Upper lobe of right lung (tissue), 1 donor: Measurements from ENCODE around the gene GLT6D1. TPM values are rescaled to one million over a fixed set of nuclear protein-coding genes. Genes with fewer than 3 reads are reported as not detected.

Source experiments
- ATAC-seq: fragments of 200-7000 bp; cut with Tn5 transposase; one replicate; pipeline ENCODE4 v1.9.1; 2020; ENCODE audit warnings: mild to moderate bottlenecking, moderate library complexity
- DNase-seq: peaks from one replicate; pipeline ENCODE4 v3.0.0-alpha.2; 2020
- H3K27ac ChIP-seq: fragments of 200-600 bp; one replicate; pipeline ENCODE4 v1.8.0; 2022
- H3K27me3 ChIP-seq: fragments of 200-600 bp; one replicate; pipeline ENCODE4 v1.8.0; 2022; ENCODE audit warnings: mild to moderate bottlenecking
- H3K36me3 ChIP-seq: fragments of 200-600 bp; one replicate; pipeline ENCODE4 v1.8.0; 2022
- H3K4me1 ChIP-seq: fragments of 200-600 bp; one replicate; pipeline ENCODE4 v1.8.0; 2022
- H3K4me3 ChIP-seq: fragments of 200-600 bp; one replicate; pipeline ENCODE4 v1.8.0; 2022; ENCODE audit warnings: mild to moderate bottlenecking
- H3K9me3 ChIP-seq: fragments of 200-600 bp; one replicate; pipeline ENCODE4 v1.8.0; 2022
- intact Hi-C: fragments of 100-400 bp; cut with DNase I; formaldehyde crosslinking; loops from one replicate; pipeline ENCODE4 v1.11.0; 2022
- total RNA-seq: library from RNA; stranded (reverse); fragmentation: NEBNext Ultra II Directional; extraction: Animal tissue kit (Norgen Biotek cat#: 25700); gene quantifications from one replicate; pipeline ENCODE4 v1.2.1, GENCODE V29; 2021
- TF ChIP-seq, protein P1 (sequence below): fragments of 200-600 bp; IDR thresholded peaks from one replicate; pipeline ENCODE4 v1.8.0; 2022; ENCODE audit warnings: antibody characterized with exemption
- donor health status: DM: no; HTN: yes; CAD: no; lungs with severe emphysema.

Gene GLT6D1
- total RNA-seq, 1 donor from 2014 or later = not detected

GRCh38 chr9:135659252-135659651 lies 19.9 kb upstream of the GLT6D1 start:
- Histone ChIP-seq H3K4me3 (no peak overlapping the region), H3K9me3 (no peaks in the 10 kb centered on the region), H3K4me1 (no peaks in the 10 kb centered on the region), H3K27me3 (no peaks in the 10 kb centered on the region), H3K36me3 (no peaks in the 10 kb centered on the region), H3K27ac (no peak overlapping the region)
- intact Hi-C loops = no loop called here
- TF ChIP-seq, protein P1, sequence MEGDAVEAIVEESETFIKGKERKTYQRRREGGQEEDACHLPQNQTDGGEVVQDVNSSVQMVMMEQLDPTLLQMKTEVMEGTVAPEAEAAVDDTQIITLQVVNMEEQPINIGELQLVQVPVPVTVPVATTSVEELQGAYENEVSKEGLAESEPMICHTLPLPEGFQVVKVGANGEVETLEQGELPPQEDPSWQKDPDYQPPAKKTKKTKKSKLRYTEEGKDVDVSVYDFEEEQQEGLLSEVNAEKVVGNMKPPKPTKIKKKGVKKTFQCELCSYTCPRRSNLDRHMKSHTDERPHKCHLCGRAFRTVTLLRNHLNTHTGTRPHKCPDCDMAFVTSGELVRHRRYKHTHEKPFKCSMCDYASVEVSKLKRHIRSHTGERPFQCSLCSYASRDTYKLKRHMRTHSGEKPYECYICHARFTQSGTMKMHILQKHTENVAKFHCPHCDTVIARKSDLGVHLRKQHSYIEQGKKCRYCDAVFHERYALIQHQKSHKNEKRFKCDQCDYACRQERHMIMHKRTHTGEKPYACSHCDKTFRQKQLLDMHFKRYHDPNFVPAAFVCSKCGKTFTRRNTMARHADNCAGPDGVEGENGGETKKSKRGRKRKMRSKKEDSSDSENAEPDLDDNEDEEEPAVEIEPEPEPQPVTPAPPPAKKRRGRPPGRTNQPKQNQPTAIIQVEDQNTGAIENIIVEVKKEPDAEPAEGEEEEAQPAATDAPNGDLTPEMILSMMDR = no peak
- no peak for ATAC-seq
- no peak for DNase-seq

DNA sequence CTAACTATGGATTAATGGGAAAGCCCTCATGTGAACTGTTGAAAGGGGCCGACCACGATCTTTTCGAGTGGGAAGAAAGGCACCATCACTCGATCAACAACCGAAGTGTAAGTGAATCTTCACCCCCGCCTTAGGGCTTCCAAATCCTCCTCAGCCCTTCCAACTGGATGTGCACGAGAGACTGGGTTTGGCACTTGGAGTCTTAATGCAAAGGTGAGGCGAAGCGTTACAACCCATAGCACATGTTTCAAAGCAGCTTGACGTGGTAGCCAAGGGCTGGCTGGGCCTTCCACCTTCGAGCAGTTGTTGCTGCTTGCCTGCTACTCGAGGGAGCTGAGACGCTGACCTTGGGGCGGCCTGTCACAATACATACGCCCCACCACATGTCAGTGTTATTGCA lies 18.1 kb upstream of the GLT6D1 start:
- intact Hi-C loops = no loop called here

DNA sequence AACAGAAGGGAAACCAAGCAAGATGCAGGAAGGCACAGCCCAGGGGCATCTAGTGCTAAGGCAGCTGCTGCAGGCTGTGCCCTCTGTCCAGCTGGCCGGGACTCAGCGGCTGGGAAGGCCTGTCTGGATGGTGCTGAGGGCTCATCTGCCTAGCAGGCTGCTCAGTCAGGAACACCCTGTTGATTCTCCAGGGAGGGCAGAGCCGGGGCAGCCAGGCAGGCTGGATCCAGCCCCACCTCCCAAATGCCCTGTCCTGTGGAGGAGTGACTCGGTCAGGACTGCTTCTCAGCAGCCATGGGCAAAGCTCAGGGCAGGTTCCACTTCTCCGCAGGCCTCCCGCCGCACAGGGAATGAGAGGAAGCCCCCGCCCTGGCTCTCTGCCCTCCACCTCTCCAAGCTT lies 16.0 kb upstream of the GLT6D1 start:
- Histone ChIP-seq H3K4me1 (no peaks in the 10 kb centered on the region), H3K27ac (no peak overlapping the region), H3K9me3 (no peaks in the 10 kb centered on the region), H3K36me3 (no peaks in the 10 kb centered on the region), H3K27me3 (no peaks in the 10 kb centered on the region), H3K4me3 (no peak overlapping the region)
- no peak for DNase-seq
- TF ChIP-seq, protein P1 = no peak
- ATAC-seq = no peak
- intact Hi-C loops = no loop called here

More for the DNA sequence above, 18.1 kb upstream of the GLT6D1 start:
- DNase-seq = no peak
- no peak for ATAC-seq
- Histone ChIP-seq H3K36me3 (no peaks in the 10 kb centered on the region), H3K9me3 (no peaks in the 10 kb centered on the region), H3K27ac (no peak overlapping the region), H3K4me3 (no peak overlapping the region), H3K4me1 (no peaks in the 10 kb centered on the region), H3K27me3 (no peaks in the 10 kb centered on the region)
- TF ChIP-seq, protein P1 = no peak

DNA sequence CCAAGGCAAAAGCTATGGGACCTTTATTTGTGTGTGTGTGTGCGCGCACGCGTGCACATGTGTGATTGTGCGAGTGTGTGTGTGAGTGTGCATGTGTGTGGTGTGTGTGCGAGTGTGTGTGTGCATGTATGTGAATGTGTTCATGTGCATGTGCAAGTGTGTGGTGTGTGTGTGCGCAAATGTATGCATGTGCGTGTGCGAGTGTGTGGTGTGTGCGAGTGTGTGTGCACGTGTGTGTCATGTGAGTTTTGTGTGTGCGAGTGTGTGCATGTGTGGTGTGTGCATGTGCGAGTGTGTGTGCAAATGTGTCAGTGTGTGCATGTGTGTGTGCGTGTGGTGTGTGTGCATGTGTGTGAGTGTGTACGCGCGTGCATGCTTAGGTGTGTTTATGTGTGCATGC lies 11.1 kb upstream of the GLT6D1 start:
- no peak overlapping the region for H3K27ac ChIP-seq
- no peak overlapping the region for H3K4me3 ChIP-seq
- no peaks in the 10 kb centered on the region for H3K36me3 ChIP-seq
- intact Hi-C loops = no loop called here
- TF ChIP-seq, protein P1 = no peak
- no peaks in the 10 kb centered on the region for H3K4me1 ChIP-seq
- H3K27me3 ChIP-seq = no peaks in the 10 kb centered on the region
- ATAC-seq = no peak
- H3K9me3 ChIP-seq = peaks cover 14% of the 10 kb centered on the region
- DNase-seq = no peak

DNA sequence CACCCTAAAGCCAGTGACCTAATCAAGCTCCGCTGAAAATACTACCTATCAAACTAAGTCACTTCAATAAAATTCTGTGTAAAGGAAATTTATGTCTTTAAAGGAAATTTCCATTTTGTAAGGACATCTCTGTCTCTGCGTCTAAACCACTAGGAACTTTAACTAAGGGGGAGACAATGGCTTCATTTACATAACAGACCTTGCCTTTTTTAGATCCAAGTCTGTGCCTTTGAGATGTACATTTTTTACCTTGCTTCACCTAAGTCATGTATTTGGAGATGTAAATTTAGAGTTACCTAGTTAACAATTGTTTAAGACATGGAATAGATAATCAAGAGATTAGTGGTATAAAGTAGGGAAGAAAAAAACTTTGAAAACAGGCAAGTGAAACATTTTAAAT lies 10.2 kb upstream of the GLT6D1 start:
- TF ChIP-seq, protein P1 = no peak
- Histone ChIP-seq H3K9me3 (peaks cover 21% of the 10 kb centered on the region), H3K27me3 (no peaks in the 10 kb centered on the region), H3K36me3 (no peaks in the 10 kb centered on the region), H3K27ac (no peak overlapping the region), H3K4me3 (no peak overlapping the region), H3K4me1 (no peaks in the 10 kb centered on the region)
- no peak for ATAC-seq
- intact Hi-C loops = no loop called here
- no peak for DNase-seq
